H1 (cell line): ENCODE measurements around the gene NME9. TPM values are rescaled to one million over a fixed set of nuclear protein-coding genes. Genes with fewer than 3 reads are reported as not detected.

Source experiments
- CTCF ChIA-PET: fragments of 300-600 bp; sonication (Branson Sonifier 250); formaldehyde crosslinking; loops from one replicate; lab custom pipeline; 2021; ENCODE audit not compliant: partially characterized antibody; lab: Charles Lee
- POLR2A ChIA-PET: fragments of 300-600 bp; sonication (Branson Sonifier 250); formaldehyde crosslinking; loops from one replicate; lab custom pipeline; 2021; ENCODE audit warnings: inconsistent platforms; ENCODE audit not compliant: partially characterized antibody; lab: Charles Lee
- DNase-seq, 2 experiments: peaks; one replicate each; pipeline versions ENCODE4 v3.0.0 to v3.0.0-alpha.2; 2010 to 2022; ENCODE audit warnings: low spot score in 2 of 2, low read depth in 1 of 2, mixed read lengths in 1 of 2
- FAIRE-seq: peaks from 2 replicates; lab custom pipeline; 2011; peaks lifted over from hg19 to GRCh38; lab: Jason Lieb, UNC
- H2AFZ ChIP-seq: 2 replicates; pipeline ENCODE4 v1.8.1; 2012; ENCODE audit warnings: low read length, inconsistent platforms
- H2AK5ac ChIP-seq: 2 replicates; pipeline ENCODE4 v1.6.1; 2013; ENCODE audit warnings: low read depth, low read length
- H2BK120ac ChIP-seq: replicated peaks from 2 replicates; pipeline ENCODE3; 2013; ENCODE audit warnings: low read depth, low read length, inconsistent platforms
- H2BK12ac ChIP-seq: 2 replicates; pipeline ENCODE4 v1.6.1; 2013; ENCODE audit warnings: low read depth, low read length
- H2BK15ac ChIP-seq: 2 replicates; pipeline ENCODE4 v1.6.1; 2013; ENCODE audit warnings: low read length
- H2BK20ac ChIP-seq: 2 replicates; pipeline ENCODE4 v1.6.1; 2013; ENCODE audit warnings: low read length
- H2BK5ac ChIP-seq: 2 replicates; pipeline ENCODE4 v1.6.1; 2013; ENCODE audit warnings: low read depth, low read length
- H3K14ac ChIP-seq: 2 replicates; pipeline ENCODE4 v1.6.1; 2013; ENCODE audit warnings: inconsistent platforms; ENCODE audit not compliant: insufficient read length
- H3K18ac ChIP-seq: 2 replicates; pipeline ENCODE4 v1.6.1; 2013; ENCODE audit warnings: low read length; ENCODE audit errors: extremely low read depth
- H3K23ac ChIP-seq: 2 replicates; pipeline ENCODE4 v1.6.1; 2013; ENCODE audit warnings: inconsistent platforms; ENCODE audit not compliant: insufficient read length
- H3K23me2 ChIP-seq: 2 replicates; pipeline ENCODE4 v1.6.1; 2013; ENCODE audit warnings: low read depth, low read length
- H3K27ac ChIP-seq: 2 replicates; pipeline ENCODE4 v1.6.1; 2011; ENCODE audit warnings: low read depth, low read length, inconsistent platforms
- H3K27me3 ChIP-seq, 4 experiments: replicated peaks in 1 of 4; 1 replicate in 1 of 4; 2 replicates in 3 of 4; pipeline versions ENCODE4 v1.6.1 to v1.8.1; 2011 to 2013; ENCODE audit warnings: low read length in 3 of 4, mild to moderate bottlenecking in 3 of 4, inconsistent platforms in 2 of 4, mixed read lengths in 2 of 4, moderate library complexity in 1 of 4; ENCODE audit not compliant: control insufficient read depth in 3 of 4, insufficient read depth in 3 of 4; ENCODE audit errors: extremely low read depth in 1 of 4
- H3K36me3 ChIP-seq, 4 experiments: 2 replicates each; pipeline versions ENCODE4 v1.6.1 to v1.8.1; 2011 to 2013; ENCODE audit warnings: mild to moderate bottlenecking in 4 of 4, low read length in 3 of 4, moderate library complexity in 2 of 4, control low read depth in 1 of 4, inconsistent platforms in 1 of 4; ENCODE audit not compliant: insufficient read depth in 4 of 4, control insufficient read depth in 2 of 4
- H3K4ac ChIP-seq: replicated peaks from 2 replicates; pipeline ENCODE3; 2013; ENCODE audit warnings: low read length, low read depth, mixed read lengths, inconsistent platforms; ENCODE audit not compliant: insufficient read length
- H3K4me1 ChIP-seq, 4 experiments: replicated peaks in 1 of 4; 1 replicate in 1 of 4; 2 replicates in 3 of 4; pipeline versions ENCODE4 v1.6.1 to v1.8.1; 2011 to 2013; ENCODE audit warnings: low read length in 3 of 4, inconsistent platforms in 2 of 4, mixed read lengths in 1 of 4; ENCODE audit not compliant: insufficient read depth in 4 of 4, control insufficient read depth in 3 of 4
- H3K4me2 ChIP-seq, 2 experiments: 2 replicates each; pipeline versions ENCODE4 v1.6.1 to v1.8.1; 2011 to 2013; ENCODE audit warnings: low read depth in 2 of 2, low read length in 2 of 2, control low read depth in 1 of 2, inconsistent platforms in 1 of 2, mild to moderate bottlenecking in 1 of 2; ENCODE audit not compliant: insufficient read depth in 1 of 2
- H3K4me3 ChIP-seq, 4 experiments: fragments of 200-600, 300-600 bp in 1 of 4; sonication (generic), shearing (Covaris generic), sonication (Bioruptor Twin) in 1 of 4; 2 replicates each; pipeline versions ENCODE4 v1.5.1 to v1.8.1; 2011 to 2016; ENCODE audit warnings: low read length in 4 of 4, low read depth in 3 of 4, control low read depth in 2 of 4, inconsistent platforms in 2 of 4, mild to moderate bottlenecking in 2 of 4, mixed read lengths in 1 of 4, moderate library complexity in 1 of 4; ENCODE audit not compliant: insufficient read depth in 2 of 4; ENCODE audit errors: extremely low read depth in 1 of 4
- H3K56ac ChIP-seq: replicated peaks from 2 replicates; pipeline ENCODE3; 2013; ENCODE audit warnings: low read depth, mild to moderate bottlenecking, mixed read lengths, low read length, inconsistent platforms; ENCODE audit not compliant: insufficient read length
- H3K79me1 ChIP-seq: 2 replicates; pipeline ENCODE4 v1.6.1; 2013; ENCODE audit warnings: low read depth, low read length, control low read depth
- H3K79me2 ChIP-seq, 2 experiments: 2 replicates each; pipeline versions ENCODE4 v1.6.1 to v1.8.1; 2012 to 2013; ENCODE audit warnings: low read length in 2 of 2, mild to moderate bottlenecking in 2 of 2, inconsistent platforms in 1 of 2; ENCODE audit not compliant: insufficient read depth in 2 of 2, control insufficient read depth in 1 of 2
- H3K9ac ChIP-seq, 4 experiments: replicated peaks in 1 of 4; 1 replicate in 1 of 4; 2 replicates in 3 of 4; pipeline versions ENCODE4 v1.6.1 to v1.8.1; 2011 to 2013; ENCODE audit warnings: low read depth in 3 of 4, low read length in 3 of 4, control low read depth in 2 of 4, mild to moderate bottlenecking in 2 of 4, moderate library complexity in 2 of 4, inconsistent platforms in 1 of 4; ENCODE audit errors: extremely low read depth in 1 of 4
- H3K9me3 ChIP-seq, 2 experiments: 2 replicates each; pipeline versions ENCODE4 v1.6.1 to v1.8.1; 2012 to 2013; ENCODE audit warnings: mild to moderate bottlenecking in 2 of 2, moderate library complexity in 2 of 2, control low read depth in 1 of 2, inconsistent platforms in 1 of 2, low read depth in 1 of 2, low read length in 1 of 2, mixed read lengths in 1 of 2; ENCODE audit not compliant: insufficient read depth in 2 of 2
- H4K20me1 ChIP-seq, 2 experiments: replicated peaks in 1 of 2; 2 replicates each; pipeline versions ENCODE3 to v1.8.1; 2011 to 2013; ENCODE audit warnings: inconsistent platforms in 2 of 2, low read length in 2 of 2, mild to moderate bottlenecking in 1 of 2; ENCODE audit not compliant: insufficient read depth in 2 of 2, control insufficient read depth in 1 of 2
- H4K5ac ChIP-seq: 2 replicates; pipeline ENCODE4 v1.6.1; 2013; ENCODE audit warnings: low read length, low read depth, mixed read lengths, inconsistent platforms; ENCODE audit not compliant: insufficient read length
- H4K8ac ChIP-seq: 2 replicates; pipeline ENCODE4 v1.8.0; 2013; ENCODE audit warnings: mild to moderate bottlenecking, moderate library complexity, low read length, inconsistent platforms; ENCODE audit not compliant: insufficient read depth; ENCODE audit errors: extremely low read depth
- H4K91ac ChIP-seq: replicated peaks from 2 replicates; pipeline ENCODE3; 2013; ENCODE audit warnings: low read length, mixed read lengths, inconsistent platforms; ENCODE audit not compliant: insufficient read length
- EP300 ChIP-seq, 2 experiments: IDR thresholded peaks; 1 replicate in 1 of 2; 2 replicates in 1 of 2; pipeline ENCODE4 v1.6.1; 2011 to 2012; ENCODE audit warnings: low read depth in 2 of 2, low read length in 2 of 2, mild to moderate bottlenecking in 2 of 2, borderline replicate concordance in 1 of 2, inconsistent platforms in 1 of 2, moderate library complexity in 1 of 2
- NRF1 ChIP-seq: IDR thresholded peaks from 2 replicates; pipeline ENCODE4 v1.6.1; 2011; ENCODE audit warnings: mild to moderate bottlenecking, low read depth, low read length, improper control_type of control experiment
- PHF8 ChIP-seq: fragments of 200-600 bp; sonication (generic); conservative IDR thresholded peaks from 2 replicates; pipeline ENCODE4 v1.7.1; 2012; ENCODE audit warnings: low read depth, mild to moderate bottlenecking, inconsistent platforms, low read length, moderate library complexity
- SAP30 ChIP-seq: fragments of 300-600 bp; sonication (generic); IDR thresholded peaks from 2 replicates; pipeline ENCODE4 v1.7.1; 2012; ENCODE audit warnings: low read length, moderate library complexity, mild to moderate bottlenecking, inconsistent platforms; ENCODE audit not compliant: insufficient read depth, insufficient replicate concordance
- TCF12 ChIP-seq: IDR thresholded peaks from 2 replicates; pipeline ENCODE4 v1.6.1; 2011; ENCODE audit warnings: low read depth, mild to moderate bottlenecking, low read length
- WGBS, 2 experiments: shearing (Covaris generic) in 1 of 2; methylation state at CpG; one replicate each; pipeline versions ENCODE4 v1.1.6 to v1.1.7; 2013 to 2015; ENCODE audit warnings: low lambda C conversion rate in 2 of 2, mixed read lengths in 2 of 2, inconsistent platforms in 1 of 2, low coverage in 1 of 2, missing lambda C conversion rate in 1 of 2; ENCODE audit not compliant: insufficient replicate concordance in 2 of 2, insufficient coverage in 1 of 2, insufficient read length in 1 of 2; ENCODE audit errors: extremely low coverage in 1 of 2, missing lambda C conversion rate in 1 of 2; 5-methylcytosine and 5-hydroxymethylcytosine counted together
- long read RNA-seq, 2 experiments: library from RNA in 1 of 2; library from capped mRNA in 1 of 2; stranded (forward); transcript quantifications; one replicate each; pipeline ENCODE4 v2.0.0, GENCODE V29; 2021; ENCODE audit warnings: inconsistent platforms in 1 of 2
- polyA minus RNA-seq, 3 experiments: library from RNA; depleted of rRNA, polyadenylated mRNA; stranded (reverse); fragments of >200 nt; gene quantifications; 1 replicate in 2 of 3; 2 replicates in 1 of 3; pipeline ENCODE4 v1.2.3, GENCODE V29; 2011
- polyA plus RNA-seq, 7 experiments: library from polyadenylated mRNA; depleted of rRNA in 3 of 7; stranded (reverse) in 5 of 7; unstranded in 2 of 7; fragments of >200 nt in 5 of 7; fragments of 200-250 nt in 2 of 7; gene quantifications; 1 replicate in 5 of 7; 2 replicates in 1 of 7; 4 replicates in 1 of 7; pipeline versions ENCODE4 v1.2.1 to v1.2.3, GENCODE V29; 2011 to 2013; ENCODE audit warnings: missing spikeins in 2 of 7, mixed read lengths in 2 of 7
- total RNA-seq: library from RNA; stranded (reverse); fragmentation: NEBNext Ultra II Directional; extraction: Animal tissue kit (Norgen Biotek cat#: 25700); gene quantifications from 2 replicates; pipeline ENCODE4 v1.2.1, GENCODE V29; 2021

NME9 gene, protein sequence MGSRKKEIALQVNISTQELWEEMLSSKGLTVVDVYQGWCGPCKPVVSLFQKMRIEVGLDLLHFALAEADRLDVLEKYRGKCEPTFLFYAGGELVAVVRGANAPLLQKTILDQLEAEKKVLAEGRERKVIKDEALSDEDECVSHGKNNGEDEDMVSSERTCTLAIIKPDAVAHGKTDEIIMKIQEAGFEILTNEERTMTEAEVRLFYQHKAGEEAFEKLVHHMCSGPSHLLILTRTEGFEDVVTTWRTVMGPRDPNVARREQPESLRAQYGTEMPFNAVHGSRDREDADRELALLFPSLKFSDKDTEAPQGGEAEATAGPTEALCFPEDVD
- total RNA-seq = not detected in 2 replicates
- polyA plus RNA-seq (2011; rRNA removed) = 0.11 TPM in 1 of 2 replicates, not detected in the other
- 0.35 TPM for polyA plus RNA-seq (2011; cell fraction: cytosol; rRNA removed)
- 0.74 TPM for polyA plus RNA-seq (2011; cell fraction: nucleus; rRNA removed)
- polyA plus RNA-seq (2012, experiment 1 of 2) = 0.23 to 0.76 TPM (median 0.30 TPM) in 4 replicates
- polyA plus RNA-seq (2012, experiment 2 of 2) = not detected
- 0.20 TPM for polyA plus RNA-seq (2013, experiment 1 of 2)
- polyA plus RNA-seq (2013, experiment 2 of 2) = 0.11 TPM
- 0.54 and 1.4 TPM in 2 replicates for polyA minus RNA-seq (2011; rRNA and poly(A)+ RNA removed)
- polyA minus RNA-seq (2011; cell fraction: cytosol; rRNA and poly(A)+ RNA removed) = not detected
- 1.2 TPM for polyA minus RNA-seq (2011; cell fraction: nucleus; rRNA and poly(A)+ RNA removed)
- long read RNA-seq, experiment 1 = 0 reads
- long read RNA-seq, experiment 2, partial matches to known transcripts = 0 of 2 reads
- long read RNA-seq, experiment 2, other reads (novel, unspliced or antisense) = 2 of 2 reads

DNA sequence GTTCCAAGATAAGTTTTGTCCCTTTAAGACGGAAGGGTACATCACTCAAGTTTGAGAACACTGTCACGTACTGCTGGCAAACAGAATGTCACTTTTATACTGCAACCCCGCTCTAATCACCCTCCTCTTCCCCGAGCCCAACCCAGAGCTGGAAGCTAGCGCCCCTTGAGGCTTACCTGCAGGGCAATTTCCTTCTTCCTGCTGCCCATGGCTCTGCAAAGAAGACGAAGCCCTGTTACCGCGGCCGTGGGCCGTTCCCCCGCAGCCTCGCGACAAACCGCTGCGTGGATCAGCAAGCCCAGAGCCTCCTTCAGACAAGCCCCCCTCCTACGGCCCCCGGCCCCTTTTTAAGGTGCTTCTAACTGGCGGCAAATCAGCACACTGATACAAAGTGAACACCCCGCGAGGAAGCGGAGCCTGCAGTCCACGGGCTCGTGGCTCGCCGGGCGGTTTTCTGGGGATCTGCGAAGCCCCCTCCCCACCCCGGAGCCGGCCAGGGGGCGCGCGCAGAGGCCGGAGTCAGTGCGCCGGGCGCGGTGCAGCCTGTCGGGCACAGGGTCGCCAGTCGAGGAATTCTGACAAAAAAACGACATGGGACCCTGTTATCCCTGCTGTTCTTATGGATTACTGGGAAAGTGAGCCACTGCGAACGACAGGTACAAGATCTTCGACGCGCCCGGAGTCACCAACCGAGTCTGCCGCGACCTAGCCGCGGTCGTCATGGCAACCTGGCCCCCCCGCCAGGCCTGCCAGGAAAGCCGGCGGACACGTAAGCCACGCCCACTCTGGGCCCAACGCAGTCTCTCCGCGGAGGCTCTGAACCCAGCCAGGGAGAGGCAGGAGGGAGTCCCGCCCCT is at the start of gene NME9:
Gene NME9 (minus strand): TSS at position 725 of the 857 bp plus-strand sequence. CDS start 516 bp downstream, at position 209.
- Histone ChIP-seq H4K91ac (peak within 1 kb of the TSS; percentile 44), H4K8ac (peak within 1 kb of the TSS; percentile 71; the same call in 1 of the 2 replicates), H2BK15ac (peak within 1 kb of the TSS; percentile 93; the same call in 1 of the 2 replicates), H3K79me1 (no peaks in the 10 kb centered on the region), H3K18ac (peak within 1 kb of the TSS; percentile 81), H3K9me3 (no peaks in the 10 kb centered on the region), H3K4ac (no peak within 1 kb of the TSS), H3K56ac (no peak within 1 kb of the TSS), H3K27ac (no peak within 1 kb of the TSS), H3K79me2 (no peaks in the 10 kb centered on the region), H2BK5ac (no peak within 1 kb of the TSS), H3K23me2 (peaks cover 5% of the 10 kb centered on the region), H4K20me1 (no peaks in the 10 kb centered on the region), H3K9ac (0 out of 7 replicates have a peak within 1 kb of the TSS, but pooled peaks of 1 of the 4 experiments have one; percentile 38), H3K36me3 (no peaks in the 10 kb centered on the region), H2BK20ac (no peak within 1 kb of the TSS), H3K4me2 (peak within 1 kb of the TSS; percentile 69 to 96), H3K27me3 (no peaks in the 10 kb centered on the region), H3K4me3 (peak within 1 kb of the TSS; percentile 41 to 83 (median 79)), H3K14ac (no peak within 1 kb of the TSS), H2AFZ (peak within 1 kb of the TSS; percentile 99), H2BK120ac (no peak within 1 kb of the TSS), H3K23ac (no peak within 1 kb of the TSS), H3K4me1 (peaks cover 0 to 4% (median 2%) of the 10 kb centered on the region in 4 experiments; a peak in 2 of 7 replicates), H2AK5ac (no peak within 1 kb of the TSS), H2BK12ac (no peak within 1 kb of the TSS; the same call in 1 of the 2 replicates), H4K5ac (peak within 1 kb of the TSS; percentile 55)
- 3% methylated on average over 52 of the region's 62 CpGs; no CpG with 5 or more reads in 1 of the 2 experiments for WGBS, 2 experiments
- CTCF ChIA-PET = interaction anchor here (0.6 to 4.3 kb wide), 23 partner anchors 9 to 652 kb away, joined by 3 to 66 read pairs (median 4); partner anchors contain the start of gene MRAS
- DNase-seq (peak; percentile 93 to 99), FAIRE-seq (peak; percentile 82)
- POLR2A ChIA-PET = interaction anchor here (0.7 to 1.6 kb wide), 4 partner anchors 10 to 155 kb away, joined by 3 to 5 read pairs (median 4); partner anchors contain the start of genes ARMC8, DBR1 and MRAS
- TF ChIP-seq EP300 (IDR thresholded peaks at IDR 0.05; ENCODE audit: borderline replicate concordance in 1 of 2, low read depth in 2 of 2, low read length in 2 of 2) (no peak), SAP30 (no peak), TCF12 (no peak), NRF1 (no peak), PHF8 (no peak)
